H9 (cell line): ENCODE data around the gene KRTAP4-2. TPM values are rescaled to one million over a fixed set of nuclear protein-coding genes. Genes with fewer than 3 reads are reported as not detected.

Source experiments
- DNase-seq: peaks from one replicate; pipeline ENCODE4 v3.0.0-alpha.2; 2017
- H2AFZ ChIP-seq: one replicate; pipeline ENCODE4 v1.6.1; 2013; ENCODE audit warnings: mild to moderate bottlenecking, low read length, control low read depth, moderate library complexity
- H2AK5ac ChIP-seq: 2 replicates; pipeline ENCODE4 v1.6.1; 2013; ENCODE audit warnings: low read length, control low read depth, mixed read lengths; ENCODE audit not compliant: insufficient read length
- H2BK120ac ChIP-seq: one replicate; pipeline ENCODE4 v1.6.1; 2013; ENCODE audit warnings: low read depth, mild to moderate bottlenecking, low read length, control low read depth, inconsistent platforms; ENCODE audit not compliant: poor library complexity, severe bottlenecking
- H2BK12ac ChIP-seq: 2 replicates; pipeline ENCODE4 v1.6.1; 2013; ENCODE audit warnings: low read length, control low read depth, mixed read lengths, low read depth; ENCODE audit not compliant: insufficient read length
- H2BK15ac ChIP-seq: 2 replicates; pipeline ENCODE4 v1.6.1; 2013; ENCODE audit warnings: low read depth, low read length, control low read depth
- H2BK20ac ChIP-seq: one replicate; pipeline ENCODE4 v1.6.1; 2013; ENCODE audit warnings: low read depth, mild to moderate bottlenecking, low read length, control low read depth, inconsistent platforms; ENCODE audit not compliant: poor library complexity, severe bottlenecking
- H2BK5ac ChIP-seq: 2 replicates; pipeline ENCODE4 v1.6.1; 2013; ENCODE audit warnings: low read length, control low read depth, mixed read lengths; ENCODE audit not compliant: insufficient read length
- H3K14ac ChIP-seq: 2 replicates; pipeline ENCODE4 v1.6.1; 2013; ENCODE audit warnings: low read length, control low read depth; ENCODE audit not compliant: insufficient read depth
- H3K18ac ChIP-seq: 2 replicates; pipeline ENCODE4 v1.6.1; 2013; ENCODE audit warnings: low read depth, mild to moderate bottlenecking, mixed read lengths, low read length, control low read depth; ENCODE audit not compliant: insufficient read length
- H3K23ac ChIP-seq: 2 replicates; pipeline ENCODE4 v1.6.1; 2013; ENCODE audit warnings: low read length, control low read depth, mixed read lengths, low read depth; ENCODE audit not compliant: insufficient read length
- H3K23me2 ChIP-seq: 2 replicates; pipeline ENCODE4 v1.6.1; 2013; ENCODE audit warnings: low read depth, mild to moderate bottlenecking, mixed read lengths, low read length, control low read depth; ENCODE audit not compliant: insufficient read length, poor library complexity, severe bottlenecking
- H3K27ac ChIP-seq: 2 replicates; pipeline ENCODE4 v1.5.1; 2013; ENCODE audit warnings: low read length, control low read depth, mixed read lengths, low read depth; ENCODE audit not compliant: insufficient read length
- H3K27me3 ChIP-seq: 2 replicates; pipeline ENCODE4 v1.6.1; 2013; ENCODE audit warnings: low read length, control low read depth, inconsistent platforms; ENCODE audit not compliant: insufficient read depth
- H3K4ac ChIP-seq: 2 replicates; pipeline ENCODE4 v1.6.1; 2013; ENCODE audit warnings: low read depth, mild to moderate bottlenecking, control low read depth, inconsistent platforms, low read length, moderate library complexity
- H3K4me1 ChIP-seq: 2 replicates; pipeline ENCODE4 v1.6.1; 2013; ENCODE audit warnings: low read length, control low read depth, inconsistent platforms; ENCODE audit not compliant: insufficient read depth
- H3K4me2 ChIP-seq: 2 replicates; pipeline ENCODE4 v1.6.1; 2013; ENCODE audit warnings: low read length, control low read depth, mixed read lengths; ENCODE audit not compliant: insufficient read length, insufficient read depth
- H3K56ac ChIP-seq: 2 replicates; pipeline ENCODE4 v1.6.1; 2013; ENCODE audit warnings: low read depth, mild to moderate bottlenecking, mixed read lengths, low read length, control low read depth; ENCODE audit not compliant: insufficient read length
- H3K79me1 ChIP-seq: 2 replicates; pipeline ENCODE4 v1.6.1; 2013; ENCODE audit warnings: low read depth, mild to moderate bottlenecking, moderate library complexity, low read length, control low read depth, inconsistent platforms; ENCODE audit not compliant: insufficient read depth, poor library complexity, severe bottlenecking
- H3K79me2 ChIP-seq: 2 replicates; pipeline ENCODE4 v1.6.1; 2013; ENCODE audit warnings: low read length, control low read depth, inconsistent platforms; ENCODE audit not compliant: insufficient read depth
- H3K9ac ChIP-seq: 2 replicates; pipeline ENCODE4 v1.6.1; 2013; ENCODE audit warnings: low read length, control low read depth, mixed read lengths; ENCODE audit not compliant: insufficient read length; ENCODE audit errors: extremely low read depth
- H3K9me3 ChIP-seq: one replicate; pipeline ENCODE4 v1.6.1; 2013; ENCODE audit warnings: low read depth, low read length, inconsistent platforms; ENCODE audit not compliant: control insufficient read depth
- H3T11ph ChIP-seq: one replicate; pipeline ENCODE4 v1.6.1; 2013; ENCODE audit warnings: mild to moderate bottlenecking, low read length, control low read depth, inconsistent platforms
- H4K20me1 ChIP-seq: one replicate; pipeline ENCODE4 v1.6.1; 2013; ENCODE audit not compliant: control insufficient read depth, insufficient read length, insufficient read depth
- H4K5ac ChIP-seq: 2 replicates; pipeline ENCODE4 v1.6.1; 2013; ENCODE audit warnings: low read depth, mild to moderate bottlenecking, mixed read lengths, low read length, control low read depth; ENCODE audit not compliant: insufficient read length
- H4K8ac ChIP-seq: replicated peaks from 2 replicates; pipeline ENCODE4 v1.6.1; 2013; ENCODE audit warnings: low read length, control low read depth, mixed read lengths, low read depth; ENCODE audit not compliant: insufficient read length
- H4K91ac ChIP-seq: 2 replicates; pipeline ENCODE4 v1.6.1; 2013; ENCODE audit warnings: low read depth, mild to moderate bottlenecking, moderate library complexity, mixed read lengths, low read length, control low read depth; ENCODE audit not compliant: insufficient read length
- H3K27ac Mint-ChIP-seq, 3 experiments: 2 replicates in 2 of 3; 3 replicates in 1 of 3; pipeline ENCODE4 v1.8.0; 2020 to 2021; ENCODE audit warnings: mixed read lengths in 3 of 3, mild to moderate bottlenecking in 1 of 3, moderate library complexity in 1 of 3
- H3K27me3 Mint-ChIP-seq: 2 replicates; pipeline ENCODE4 v1.8.0; 2021; ENCODE audit warnings: low read depth, mild to moderate bottlenecking, moderate library complexity, mixed read lengths
- H3K36me3 Mint-ChIP-seq, 3 experiments: 2 replicates in 2 of 3; 3 replicates in 1 of 3; pipeline ENCODE4 v1.8.0; 2020 to 2021; ENCODE audit warnings: low read depth in 3 of 3, mixed read lengths in 3 of 3; ENCODE audit not compliant: insufficient read depth in 1 of 3
- H3K4me1 Mint-ChIP-seq, 2 experiments: 2 replicates each; pipeline ENCODE4 v1.8.0; 2020; ENCODE audit warnings: mixed read lengths in 2 of 2
- H3K4me3 Mint-ChIP-seq, 2 experiments: 2 replicates in 1 of 2; 3 replicates in 1 of 2; pipeline ENCODE4 v1.8.0; 2020 to 2021; ENCODE audit warnings: mild to moderate bottlenecking in 2 of 2, mixed read lengths in 2 of 2, moderate library complexity in 1 of 2
- H3K9me3 Mint-ChIP-seq, 2 experiments: 2 replicates in 1 of 2; 3 replicates in 1 of 2; pipeline ENCODE4 v1.8.0; 2020; ENCODE audit warnings: mild to moderate bottlenecking in 2 of 2, mixed read lengths in 2 of 2, moderate library complexity in 1 of 2
- WGBS: extraction: QIAGEN DNeasy Blood & Tissue Kit; methylation state at CpG from one replicate; pipeline ENCODE4 v1.1.7; 2013; ENCODE audit warnings: missing lambda C conversion rate, low lambda C conversion rate, mixed read lengths; ENCODE audit not compliant: insufficient read length; ENCODE audit errors: extremely low coverage; 5-methylcytosine and 5-hydroxymethylcytosine counted together
- total RNA-seq: library from RNA; stranded (reverse); gene quantifications from 2 replicates; pipeline ENCODE4 v1.2.1, GENCODE V29; 2021
- TF ChIP-seq, protein P1 (sequence below): fragments of 200-600 bp; sonication (generic); conservative IDR thresholded peaks from 3 replicates; pipeline ENCODE4 v1.8.0; 2021; ENCODE audit warnings: antibody characterized with exemption, mild to moderate bottlenecking

The KRTAP4-2 gene
- total RNA-seq, 1 experiment from 2014 or later = not detected

DNA sequence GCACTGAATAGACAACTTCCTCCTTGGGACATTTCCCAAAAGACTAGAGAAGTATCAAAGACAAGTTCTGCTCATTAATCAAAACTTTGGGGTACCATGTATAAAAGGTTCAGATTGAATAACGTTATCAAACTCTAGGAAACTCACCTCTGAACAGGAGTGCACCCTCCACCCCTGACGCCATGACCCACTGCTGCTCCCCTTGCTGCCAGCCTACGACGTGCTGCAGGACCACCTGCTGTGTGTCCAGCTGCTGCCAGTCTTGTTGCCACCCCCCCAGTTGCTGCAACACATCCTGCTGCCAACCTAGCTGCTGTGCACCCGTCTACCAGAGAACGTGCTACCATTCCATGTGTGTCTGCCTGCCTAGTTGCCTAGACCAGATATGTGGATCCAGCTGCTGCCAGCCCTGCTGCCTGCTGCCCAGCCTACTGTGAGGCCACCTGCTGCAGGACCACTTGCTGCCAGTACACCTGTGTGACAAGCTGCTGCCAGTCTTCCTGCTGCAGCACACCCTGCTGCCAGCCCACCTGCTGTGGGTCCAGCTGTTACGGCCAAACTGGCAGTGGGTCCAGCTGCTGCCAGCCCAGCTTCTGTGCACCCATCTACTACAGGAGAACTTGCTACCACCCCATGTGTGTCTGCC lies 34.6 kb upstream of the KRTAP4-2 start:
- WGBS = no CpG with 5 or more reads among the region's 7 CpGs
- Mint-ChIP-seq H3K4me3 (no peak overlapping the region; a peak in 1 of 5 replicates), H3K36me3 (peaks cover 0 to 7% (median 0%) of the 10 kb centered on the region in 3 experiments; a peak in 4 of 7 replicates), H3K9me3 (peaks cover 7% of the 10 kb centered on the region in 2 experiments), H3K27me3 (peaks cover 2% of the 10 kb centered on the region; the same call in 1 of the 2 replicates), H3K27ac (no peak overlapping the region; a peak in 1 of 7 replicates), H3K4me1 (peaks cover 0 to 2% of the 10 kb centered on the region in 2 experiments; a peak in 1 of 4 replicates)
- Histone ChIP-seq H3T11ph (no peak overlapping the region), H2BK20ac (no peak overlapping the region), H3K56ac (no peak overlapping the region), H2BK5ac (no peak overlapping the region), H2BK12ac (no peak overlapping the region), H4K20me1 (no peaks in the 10 kb centered on the region), H2BK120ac (no peak overlapping the region), H3K27me3 (no peaks in the 10 kb centered on the region), H3K79me2 (no peaks in the 10 kb centered on the region), H3K23ac (no peak overlapping the region), H3K9me3 (no peaks in the 10 kb centered on the region), H4K91ac (no peak overlapping the region), H3K27ac (no peak overlapping the region), H3K18ac (no peak overlapping the region), H4K5ac (no peak overlapping the region), H4K8ac (no peak overlapping the region), H3K79me1 (no peaks in the 10 kb centered on the region), H2AK5ac (no peak overlapping the region), H2AFZ (no peak overlapping the region), H2BK15ac (no peak overlapping the region), H3K9ac (no peak overlapping the region), H3K23me2 (no peaks in the 10 kb centered on the region), H3K4me1 (no peaks in the 10 kb centered on the region), H3K14ac (no peak overlapping the region), H3K4me2 (no peak overlapping the region), H3K4ac (no peak overlapping the region)
- TF ChIP-seq, protein P1, sequence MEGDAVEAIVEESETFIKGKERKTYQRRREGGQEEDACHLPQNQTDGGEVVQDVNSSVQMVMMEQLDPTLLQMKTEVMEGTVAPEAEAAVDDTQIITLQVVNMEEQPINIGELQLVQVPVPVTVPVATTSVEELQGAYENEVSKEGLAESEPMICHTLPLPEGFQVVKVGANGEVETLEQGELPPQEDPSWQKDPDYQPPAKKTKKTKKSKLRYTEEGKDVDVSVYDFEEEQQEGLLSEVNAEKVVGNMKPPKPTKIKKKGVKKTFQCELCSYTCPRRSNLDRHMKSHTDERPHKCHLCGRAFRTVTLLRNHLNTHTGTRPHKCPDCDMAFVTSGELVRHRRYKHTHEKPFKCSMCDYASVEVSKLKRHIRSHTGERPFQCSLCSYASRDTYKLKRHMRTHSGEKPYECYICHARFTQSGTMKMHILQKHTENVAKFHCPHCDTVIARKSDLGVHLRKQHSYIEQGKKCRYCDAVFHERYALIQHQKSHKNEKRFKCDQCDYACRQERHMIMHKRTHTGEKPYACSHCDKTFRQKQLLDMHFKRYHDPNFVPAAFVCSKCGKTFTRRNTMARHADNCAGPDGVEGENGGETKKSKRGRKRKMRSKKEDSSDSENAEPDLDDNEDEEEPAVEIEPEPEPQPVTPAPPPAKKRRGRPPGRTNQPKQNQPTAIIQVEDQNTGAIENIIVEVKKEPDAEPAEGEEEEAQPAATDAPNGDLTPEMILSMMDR = no peak
- no peak for DNase-seq
